ENCODE measurements around the gene NLE1.
A peak's percentile ranks its signal among the peaks of the same experiment; 100 is the strongest.

The NLE1 gene

DNA sequence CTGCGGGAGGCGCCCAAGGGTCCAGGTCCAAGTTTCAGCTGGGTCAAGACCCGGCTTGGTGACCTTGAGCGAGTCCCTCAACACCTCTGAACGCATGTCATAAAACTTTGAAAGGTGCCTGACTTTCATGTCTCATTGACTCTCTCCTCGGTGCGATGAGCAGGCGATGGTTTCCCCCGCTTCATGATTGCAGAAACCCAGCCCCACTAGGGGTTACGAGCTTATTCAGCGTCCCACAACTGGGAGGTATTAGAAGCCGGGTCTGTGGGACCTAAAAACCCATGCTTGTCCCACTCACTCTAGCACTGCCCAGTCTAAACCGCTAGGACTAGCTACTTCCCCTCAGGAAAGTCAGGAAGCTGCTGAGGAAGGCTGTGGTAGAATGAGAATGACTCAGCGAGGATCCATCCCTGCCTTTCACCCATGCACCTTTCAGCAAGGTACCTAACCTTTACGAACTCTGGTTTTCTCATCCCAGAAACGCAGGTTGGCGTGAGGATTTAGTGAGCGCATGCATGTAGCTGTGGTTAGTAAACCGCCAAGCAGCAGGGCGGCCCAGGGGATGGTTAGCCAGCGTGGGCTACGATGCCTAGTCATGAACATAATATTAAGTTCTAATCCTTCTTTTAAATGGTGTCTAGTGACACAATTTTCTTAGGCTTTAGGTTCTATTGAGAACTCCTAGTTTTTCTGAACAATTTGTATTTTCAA lies 52.4 kb downstream of the NLE1 start:
- DNase-seq (ENCODE audit: insufficient read length): no peak
- FAIRE-seq: no peak
- TF ChIP-seq POLR2AphosphoS5 (IDR thresholded peaks at IDR 0.05; ENCODE audit: low read depth, low read length) (no peak), POLR2A (IDR thresholded peaks at IDR 0.05; ENCODE audit: low read depth, low read length) (no peak; the same call in 1 of the 2 replicates), TAF1 (IDR thresholded peaks at IDR 0.05; ENCODE audit: borderline replicate concordance, low read depth, low read length) (no peak)

DNA sequence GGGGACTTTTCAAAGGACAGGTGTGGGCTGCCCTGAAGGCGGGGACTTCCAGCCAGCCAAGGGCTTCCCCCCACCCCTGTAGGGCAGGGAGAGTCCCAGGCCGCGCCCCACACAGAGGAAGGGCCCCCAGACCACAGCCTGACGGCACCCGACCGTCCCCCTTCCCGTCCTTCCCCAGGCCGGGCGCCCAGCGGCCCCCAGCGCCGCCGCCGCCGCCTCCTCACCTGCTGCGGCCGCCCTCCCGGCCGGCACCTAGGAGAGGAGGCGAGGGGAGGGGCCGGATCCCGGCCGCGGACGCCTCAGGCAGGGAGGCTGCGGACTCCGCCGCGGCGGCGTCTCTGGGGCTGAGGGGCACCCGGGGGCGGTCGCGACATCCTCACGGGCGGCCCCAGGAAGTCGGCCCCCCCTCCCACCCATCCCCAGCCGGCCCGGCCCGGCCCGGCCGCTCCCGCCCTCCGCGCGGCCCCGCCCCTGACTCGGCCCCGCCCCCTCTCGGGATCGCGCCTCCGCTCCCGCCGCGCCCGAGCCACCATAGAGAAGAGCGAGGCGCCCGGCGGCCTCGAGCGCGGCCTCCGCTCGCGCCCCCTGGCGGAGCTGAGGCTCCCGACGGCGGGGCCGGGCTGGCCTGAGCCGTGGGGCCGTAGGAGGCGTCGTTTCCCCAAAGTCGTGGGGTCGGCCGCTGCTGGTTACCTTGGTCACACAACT lies 53.1 kb downstream of the NLE1 start:
- FAIRE-seq (peak; percentile 91), DNase-seq (ENCODE audit: insufficient read length) (peak; percentile 72)
- TF ChIP-seq POLR2AphosphoS5 (IDR thresholded peaks at IDR 0.05; ENCODE audit: low read depth, low read length) (no peak), POLR2A (IDR thresholded peaks at IDR 0.05; ENCODE audit: low read depth, low read length) (0 out of 2 replicates have a peak, but pooled peaks have one; percentile 12)

DNA sequence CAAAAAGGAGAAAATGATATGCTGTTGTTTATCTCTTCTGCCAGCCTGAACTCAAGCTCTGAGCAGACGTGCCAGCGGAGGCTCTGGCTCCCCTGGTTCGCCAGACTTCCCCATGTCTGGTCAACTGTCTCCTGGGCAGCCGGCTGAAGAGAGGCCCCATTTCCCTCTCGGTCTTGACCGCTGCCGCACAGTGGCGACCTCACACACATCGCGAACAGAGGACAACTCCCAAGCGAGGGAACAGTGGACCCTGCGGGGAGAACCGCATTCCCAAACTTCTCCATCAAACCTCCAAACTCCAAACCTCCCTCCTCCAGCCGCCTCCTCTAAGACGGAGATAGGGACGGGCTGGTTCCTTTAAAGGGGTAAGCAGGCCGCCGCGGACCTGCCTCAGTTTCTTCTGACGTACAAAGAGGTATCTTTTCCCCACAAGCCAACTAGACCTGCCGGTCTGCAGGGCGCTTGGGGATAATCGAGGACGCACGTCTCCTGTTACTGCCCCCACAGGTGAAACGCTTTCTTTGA lies 53.7 kb downstream of the NLE1 start:
- DNase-seq (ENCODE audit: insufficient read length) (no peak), FAIRE-seq (no peak)
- peak; percentile 73; the same call in 1 of the 2 replicates for TF ChIP-seq POLR2AphosphoS5 (IDR thresholded peaks at IDR 0.05; ENCODE audit: low read depth, low read length)
- TF ChIP-seq TAF1 (IDR thresholded peaks at IDR 0.05; ENCODE audit: borderline replicate concordance, low read depth, low read length): peak; percentile 46; the same call in 1 of the 2 replicates
- peak; percentile 74 for TF ChIP-seq POLR2A (IDR thresholded peaks at IDR 0.05; ENCODE audit: low read depth, low read length)

DNA sequence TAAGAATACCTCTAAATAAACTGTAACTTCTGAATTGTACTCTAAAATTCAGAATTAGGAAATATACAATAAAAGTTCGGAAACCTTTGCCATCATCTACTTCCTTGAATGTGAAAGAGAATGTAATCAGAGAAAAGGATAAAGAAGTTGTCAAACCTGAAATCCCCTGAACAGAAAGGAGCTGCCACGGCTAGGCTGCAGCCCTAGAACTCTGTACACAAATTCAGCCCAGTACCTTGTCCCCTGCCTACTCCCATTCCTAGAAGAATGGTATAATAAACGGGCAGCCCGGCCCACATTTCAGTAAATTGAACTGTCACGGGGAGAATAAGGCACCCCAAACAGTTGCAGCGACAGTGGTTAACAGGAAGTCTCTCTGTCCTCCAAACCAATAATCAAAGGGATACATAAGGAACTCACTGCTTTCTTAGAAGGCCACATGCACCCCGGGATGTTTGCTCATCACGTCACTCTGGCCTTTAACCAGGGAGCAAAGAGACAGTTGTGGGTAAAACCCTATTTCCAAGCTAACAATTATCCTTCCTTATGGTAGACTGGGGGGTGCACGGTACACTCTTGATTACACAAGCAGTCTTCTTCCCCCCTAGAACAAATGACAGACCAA lies 54.3 kb downstream of the NLE1 start:
- DNase-seq (ENCODE audit: insufficient read length) (no peak), FAIRE-seq (peak; percentile 44)

DNA sequence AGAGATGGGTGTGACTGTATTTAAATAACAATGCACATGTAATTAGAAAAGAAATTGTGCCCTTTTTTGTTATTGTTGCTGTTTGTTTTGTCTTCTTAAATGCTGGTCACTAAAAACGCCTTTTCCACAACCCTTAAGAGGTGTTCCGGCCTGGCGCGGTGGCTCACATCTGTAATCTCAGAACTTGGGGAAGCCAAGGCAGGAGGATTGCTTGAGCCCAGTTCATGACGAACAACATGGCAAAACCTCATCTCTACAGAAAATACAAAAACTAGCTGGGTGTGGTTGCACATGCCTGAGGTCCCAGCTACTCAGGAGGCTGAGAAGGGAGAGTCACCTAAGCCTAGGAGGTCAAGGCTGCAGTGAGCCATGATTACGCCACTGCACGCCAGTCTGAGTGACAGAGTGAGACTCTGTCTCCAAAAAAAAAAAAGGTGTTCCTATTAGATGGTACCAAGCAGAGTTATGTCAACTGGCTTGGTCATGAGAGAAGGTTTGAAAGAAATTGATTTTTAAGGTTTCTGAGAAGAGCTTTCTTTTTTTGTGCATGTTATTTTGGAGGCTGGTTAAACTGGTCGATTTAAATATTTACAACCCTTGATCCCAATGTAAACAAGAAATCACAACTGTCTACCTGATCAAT lies 55.1 kb downstream of the NLE1 start:
- no peak for DNase-seq (ENCODE audit: insufficient read length)
- TF ChIP-seq POLR2AphosphoS5 (IDR thresholded peaks at IDR 0.05; ENCODE audit: low read depth, low read length): no peak
- TF ChIP-seq TAF1 (IDR thresholded peaks at IDR 0.05; ENCODE audit: borderline replicate concordance, low read depth, low read length): no peak
- no peak for FAIRE-seq

More for the DNA sequence above, 54.3 kb downstream of the NLE1 start:
- TF ChIP-seq POLR2A (IDR thresholded peaks at IDR 0.05; ENCODE audit: low read depth, low read length): peak; percentile 15; the same call in 1 of the 2 replicates
- TF ChIP-seq TAF1 (IDR thresholded peaks at IDR 0.05; ENCODE audit: borderline replicate concordance, low read depth, low read length): no peak
- TF ChIP-seq POLR2AphosphoS5 (IDR thresholded peaks at IDR 0.05; ENCODE audit: low read depth, low read length): no peak

DNA sequence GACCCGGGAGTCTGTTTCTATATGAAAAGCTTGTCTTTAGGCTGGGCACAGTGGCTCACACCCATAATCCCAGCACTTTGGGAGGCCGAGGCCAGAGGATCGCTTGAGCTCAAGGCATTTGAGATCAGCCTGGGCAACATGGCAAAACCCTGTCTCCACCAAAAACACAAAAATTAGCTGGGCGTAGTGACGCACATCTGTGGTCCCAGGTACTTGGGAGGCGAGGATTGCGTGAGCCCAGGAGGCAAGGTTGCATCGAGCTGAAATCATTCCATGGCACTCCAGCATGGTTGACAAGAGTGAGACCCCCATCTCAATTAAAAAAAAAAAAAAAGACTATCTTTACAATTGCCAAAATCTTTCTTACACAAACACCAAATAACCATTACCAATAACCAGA lies 55.9 kb downstream of the NLE1 start:
- no peak for TF ChIP-seq POLR2A (IDR thresholded peaks at IDR 0.05; ENCODE audit: low read depth, low read length)
- no peak for TF ChIP-seq TAF1 (IDR thresholded peaks at IDR 0.05; ENCODE audit: borderline replicate concordance, low read depth, low read length)
- no peak for TF ChIP-seq POLR2AphosphoS5 (IDR thresholded peaks at IDR 0.05; ENCODE audit: low read depth, low read length)
- DNase-seq (ENCODE audit: insufficient read length) (no peak), FAIRE-seq (no peak)

DNA sequence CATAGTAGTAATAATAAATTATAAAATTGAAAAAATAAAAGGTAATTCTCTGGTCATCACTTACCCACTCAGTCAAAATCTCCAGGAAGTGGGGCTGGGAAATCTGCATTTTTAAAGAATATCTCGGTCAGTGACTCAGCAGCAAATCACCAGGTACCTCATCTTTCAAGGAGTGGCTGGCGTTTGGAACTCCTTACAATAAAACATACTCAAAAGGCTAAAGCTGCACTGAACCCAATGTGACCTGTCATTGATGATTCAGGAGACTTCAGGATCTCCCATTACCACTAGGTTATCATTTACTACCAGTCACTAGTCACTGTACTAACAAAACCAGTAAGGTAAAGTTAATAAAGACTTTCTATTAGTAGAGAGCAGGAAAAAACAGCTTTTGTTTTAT lies 57.1 kb downstream of the NLE1 start:
- no peak for DNase-seq (ENCODE audit: insufficient read length)
- TF ChIP-seq POLR2AphosphoS5 (IDR thresholded peaks at IDR 0.05; ENCODE audit: low read depth, low read length) (no peak), TAF1 (IDR thresholded peaks at IDR 0.05; ENCODE audit: borderline replicate concordance, low read depth, low read length) (no peak), POLR2A (IDR thresholded peaks at IDR 0.05; ENCODE audit: low read depth, low read length) (no peak)
- no peak for FAIRE-seq

DNA sequence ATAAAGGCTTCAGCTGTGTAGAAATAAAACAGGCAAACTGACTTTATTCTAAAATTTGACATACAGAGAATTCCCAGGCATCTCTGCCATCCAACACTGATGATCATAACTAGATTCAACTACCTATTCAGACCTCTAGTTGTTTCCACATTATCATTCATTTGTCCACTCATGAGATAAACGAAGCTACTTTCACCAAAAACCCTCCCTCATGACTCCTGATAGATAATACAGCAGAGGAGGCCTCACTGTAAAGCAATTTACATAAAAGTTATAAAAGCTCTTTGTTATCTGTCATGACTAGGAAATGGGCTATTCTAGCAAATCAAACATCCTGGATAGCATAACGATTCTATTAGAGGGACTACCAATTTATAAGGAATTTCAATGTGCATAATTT lies 59.0 kb downstream of the NLE1 start:
- DNase-seq (ENCODE audit: insufficient read length) (no peak), FAIRE-seq (no peak)
- no peak for TF ChIP-seq TAF1 (IDR thresholded peaks at IDR 0.05; ENCODE audit: borderline replicate concordance, low read depth, low read length)
- TF ChIP-seq POLR2A (IDR thresholded peaks at IDR 0.05; ENCODE audit: low read depth, low read length): no peak
- no peak for TF ChIP-seq POLR2AphosphoS5 (IDR thresholded peaks at IDR 0.05; ENCODE audit: low read depth, low read length)

DNA sequence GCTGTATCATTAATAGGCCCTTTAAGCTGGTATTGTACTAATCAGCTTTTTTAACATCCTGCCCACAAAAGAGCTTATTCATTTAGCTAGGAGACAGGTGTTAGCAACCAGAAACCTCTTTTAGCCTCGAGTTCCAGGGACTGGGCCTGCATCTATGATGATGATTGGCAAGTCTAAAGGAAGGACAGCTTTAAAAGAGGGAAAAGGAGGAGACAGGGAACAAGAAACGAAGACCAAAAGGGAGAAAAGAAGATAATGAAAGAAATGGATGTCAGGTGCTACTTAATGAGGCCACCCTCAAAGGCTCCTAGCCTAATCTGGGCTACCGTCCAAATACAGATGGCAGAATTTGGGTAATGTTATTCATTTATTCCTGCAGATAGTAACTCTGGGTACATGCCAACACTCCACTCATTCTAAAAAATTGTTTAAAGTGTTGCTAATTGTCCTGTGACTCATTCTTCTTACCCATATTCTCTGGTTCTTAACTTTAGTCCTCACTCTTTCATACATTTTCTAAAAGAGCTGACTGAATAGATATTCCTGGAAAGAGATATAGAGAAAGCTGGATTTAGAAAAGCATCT lies 59.9 kb downstream of the NLE1 start:
- no peak for FAIRE-seq
- no peak for DNase-seq (ENCODE audit: insufficient read length)
- TF ChIP-seq POLR2A (IDR thresholded peaks at IDR 0.05; ENCODE audit: low read depth, low read length) (no peak), POLR2AphosphoS5 (IDR thresholded peaks at IDR 0.05; ENCODE audit: low read depth, low read length) (no peak), TAF1 (IDR thresholded peaks at IDR 0.05; ENCODE audit: borderline replicate concordance, low read depth, low read length) (no peak)

DNA sequence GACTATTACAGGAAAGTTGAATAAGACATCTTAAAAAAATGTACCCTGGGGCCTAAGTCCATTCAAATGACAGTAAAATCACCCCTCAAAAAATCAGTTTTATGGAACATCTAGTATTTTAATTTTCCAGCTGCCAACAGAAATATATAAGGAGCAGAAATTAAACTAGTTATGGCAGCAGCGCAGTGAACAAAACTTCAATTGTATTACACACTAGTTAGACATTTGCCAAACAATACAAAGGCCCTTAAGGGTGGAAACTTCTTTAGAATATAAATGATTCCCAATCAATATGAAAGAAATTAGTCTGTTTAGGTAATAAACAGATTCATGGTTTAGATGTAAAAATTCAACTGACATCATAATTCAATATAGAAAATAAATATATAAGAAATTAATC lies 60.5 kb downstream of the NLE1 start:
- no peak for DNase-seq (ENCODE audit: insufficient read length)
- FAIRE-seq: no peak
- TF ChIP-seq TAF1 (IDR thresholded peaks at IDR 0.05; ENCODE audit: borderline replicate concordance, low read depth, low read length) (no peak), POLR2AphosphoS5 (IDR thresholded peaks at IDR 0.05; ENCODE audit: low read depth, low read length) (no peak), POLR2A (IDR thresholded peaks at IDR 0.05; ENCODE audit: low read depth, low read length) (no peak)

DNA sequence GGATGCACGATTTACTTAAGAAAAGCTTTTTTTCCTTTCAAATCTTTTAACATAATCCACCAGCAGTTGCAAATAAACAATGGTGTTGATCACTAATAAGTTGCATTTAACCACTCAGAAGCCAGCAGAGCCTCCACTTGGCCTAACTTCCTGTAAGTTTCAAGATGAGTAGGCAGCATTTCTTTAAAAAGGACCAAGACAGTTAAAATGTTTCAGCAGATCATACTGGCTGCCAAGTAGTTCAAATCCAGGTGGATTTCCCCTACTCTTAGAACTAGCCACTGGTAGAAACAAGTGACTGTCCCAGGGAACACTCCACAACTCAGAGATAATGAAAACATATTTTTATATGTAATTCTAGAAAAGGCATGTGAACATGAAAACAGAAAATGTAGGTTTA lies 61.6 kb downstream of the NLE1 start:
- peak; percentile 89 for FAIRE-seq
- DNase-seq (ENCODE audit: insufficient read length): peak; percentile 36
- TF ChIP-seq TAF1 (IDR thresholded peaks at IDR 0.05; ENCODE audit: borderline replicate concordance, low read depth, low read length) (no peak), POLR2A (IDR thresholded peaks at IDR 0.05; ENCODE audit: low read depth, low read length) (peak; percentile 64), POLR2AphosphoS5 (IDR thresholded peaks at IDR 0.05; ENCODE audit: low read depth, low read length) (peak; percentile 56; the same call in 1 of the 2 replicates)
